A549 treated with dexamethasone at 1 μM for 4 hours (cell line): ENCODE data around the gene TC2N. TPM values are rescaled to one million over a fixed set of nuclear protein-coding genes. Genes with fewer than 3 reads are reported as not detected.

Experiments
- total RNA-seq: library from RNA; stranded (reverse); fragments of 200-300 nt; extraction: Qiagen RNA extraction; gene quantifications from 5 replicates; pipeline ENCODE4 v1.2.3, GENCODE V29; 2022

The TC2N gene
- 0.74 to 1.0 TPM (median 0.82 TPM) in 5 replicates for total RNA-seq

DNA sequence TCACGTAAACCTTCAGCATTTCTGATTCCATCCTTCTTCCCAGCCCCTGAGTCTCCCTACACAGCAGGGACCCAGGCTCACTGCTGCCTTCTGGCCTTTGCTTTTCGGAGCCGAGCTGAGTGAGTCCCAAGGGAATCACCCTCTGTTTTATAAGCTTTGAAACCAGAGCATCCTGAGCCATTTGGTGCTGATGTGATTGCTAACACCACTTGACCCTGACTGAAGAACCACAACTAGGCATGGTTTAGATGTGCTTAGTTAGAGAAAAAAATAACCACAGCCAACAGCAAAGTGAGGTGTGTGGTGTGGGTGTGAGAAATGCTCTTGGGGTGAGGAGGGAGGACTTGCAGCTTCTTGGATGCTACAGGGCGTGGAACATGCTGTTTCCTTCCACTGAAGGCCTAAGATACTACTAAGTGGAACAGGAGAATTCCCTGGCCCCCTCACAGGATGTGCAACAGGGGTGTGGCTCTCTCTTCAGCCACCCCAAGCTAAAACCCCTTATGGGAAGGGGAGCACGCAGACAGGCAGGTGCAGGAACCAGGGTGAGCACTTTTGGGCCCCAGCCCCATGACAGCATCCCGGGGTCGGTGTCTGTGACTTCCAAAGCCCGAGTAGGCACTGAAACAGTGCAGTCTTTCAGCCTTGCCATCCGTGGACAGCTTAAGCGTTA is at the start of gene TC2N:
TSS of gene TC2N (minus strand) at position 221 of the 673 bp plus-strand sequence. CDS start 53,767 bp downstream, outside the sequence.

DNA sequence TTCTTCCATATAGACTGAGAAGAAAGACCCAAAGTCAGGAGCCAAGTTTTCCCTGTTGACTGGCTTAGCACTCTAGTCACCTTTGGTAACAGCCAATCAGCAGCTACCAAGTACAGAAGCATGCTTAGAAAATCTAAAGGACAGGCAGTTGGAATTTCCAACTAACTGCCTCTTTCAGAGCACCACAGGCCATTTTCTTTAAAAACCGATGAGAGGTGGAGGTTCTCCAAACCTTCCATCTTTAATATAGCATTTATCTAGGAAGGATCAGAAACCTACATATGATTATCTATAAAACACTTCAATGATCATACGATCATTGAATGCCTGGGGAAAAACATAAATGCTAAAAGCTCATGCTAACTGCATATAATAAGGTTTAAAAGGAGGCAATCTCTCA is 135.3 kb downstream of the TC2N start, which contains the start of gene CATSPERB:
TSS of gene CATSPERB (minus strand) at position 101 of the 400 bp plus-strand sequence. CDS start 2,607 bp downstream, outside the sequence.

Other genes starting within 250 kb of the TC2N start
- not detected in 5 replicates for gene CATSPERB, start 135.4 kb downstream of the TC2N start, total RNA-seq
- 4.7 to 6.1 TPM (median 5.2 TPM) in 5 replicates for gene FBLN5, start 80.2 kb upstream of the TC2N start, total RNA-seq
- gene TRIP11, start 172.5 kb upstream of the TC2N start, total RNA-seq: 5.3 to 12.4 TPM (median 10.4 TPM) in 5 replicates
- 22.3 to 37.9 TPM (median 23.6 TPM) in 5 replicates for gene ATXN3, start 239.0 kb upstream of the TC2N start, total RNA-seq